K562 (cell line): ENCODE measurements around the gene COX7A2. TPM values are rescaled to one million over a fixed set of nuclear protein-coding genes. Genes with fewer than 3 reads are reported as not detected.

Experiments used
- BRD4 ChIP-seq: fragments of 200-600 bp; sonication (generic); IDR thresholded peaks from 2 replicates; pipeline ENCODE4 v1.6.1; 2017; ENCODE audit warnings: inconsistent platforms
- CREBBP ChIP-seq: IDR thresholded peaks from one replicate; pipeline ENCODE4 v1.6.1; 2012; ENCODE audit warnings: low read depth, mild to moderate bottlenecking, control low read depth, inconsistent platforms, low read length
- FUS ChIP-seq: fragments of 200-400 bp; formaldehyde crosslinking; optimal IDR thresholded peaks from 2 replicates; pipeline ENCODE3; 2017; ENCODE audit warnings: low read depth, low read length
- GTF2F1 ChIP-seq: IDR thresholded peaks from 2 replicates; pipeline ENCODE4 v1.6.1; 2011; ENCODE audit warnings: low read depth, low read length, improper control_type of control experiment
- KDM4B ChIP-seq, 2 experiments: fragments of 450-650 bp in 1 of 2; sonication (generic) in 1 of 2; IDR thresholded peaks; 2 replicates each; pipeline ENCODE4 v1.6.1; 2016 to 2017; ENCODE audit warnings: borderline replicate concordance in 2 of 2, antibody characterized with exemption in 1 of 2, low read depth in 1 of 2, mild to moderate bottlenecking in 1 of 2
- KLF16 ChIP-seq: IDR thresholded peaks from 2 replicates; pipeline ENCODE4 v1.6.1; 2016; ENCODE audit warnings: antibody characterized with exemption
- MAFG ChIP-seq: fragments of 450-650 bp; conservative IDR thresholded peaks from 2 replicates; pipeline ENCODE4 v1.6.1; 2016; ENCODE audit warnings: missing genetic modification characterization, missing compliant biosample characterization
- MEF2A ChIP-seq: IDR thresholded peaks from 2 replicates; pipeline ENCODE4 v1.6.1; 2011; ENCODE audit warnings: low read depth, mild to moderate bottlenecking, low read length, moderate library complexity; ENCODE audit not compliant: control insufficient read depth
- POLR3A ChIP-seq: IDR thresholded peaks from 2 replicates; pipeline ENCODE4 v1.6.1; 2011; ENCODE audit warnings: borderline replicate concordance, mild to moderate bottlenecking, moderate library complexity; ENCODE audit not compliant: insufficient read length, insufficient read depth; ENCODE audit errors: extremely low read depth
- PPARD ChIP-seq: fragments of 250-450 bp; sonication (Bioruptor Pico); IDR thresholded peaks from 2 replicates; pipeline ENCODE4 v1.8.0; 2022; ENCODE audit warnings: inconsistent platforms, mild to moderate bottlenecking, moderate library complexity
- SMARCA4 ChIP-seq: fragments of 450-650 bp; IDR thresholded peaks from 2 replicates; pipeline ENCODE4 v1.6.1; 2016
- SMC3 ChIP-seq: conservative IDR thresholded peaks from 2 replicates; pipeline ENCODE4 v1.6.1; 2011; ENCODE audit warnings: low read depth, low read length, improper control_type of control experiment; ENCODE audit not compliant: insufficient read depth
- SP2 ChIP-seq: IDR thresholded peaks from 2 replicates; pipeline ENCODE4 v1.6.1; 2011; ENCODE audit warnings: mild to moderate bottlenecking, low read depth, low read length, moderate library complexity; ENCODE audit not compliant: poor library complexity, severe bottlenecking; ENCODE audit errors: extremely low read depth
- TRIM24 ChIP-seq, 2 experiments: fragments of 450-650 bp; IDR thresholded peaks; 2 replicates each; pipeline ENCODE4 v1.6.1; 2016
- TSC22D4 ChIP-seq: fragments of 450-650 bp; IDR thresholded peaks from 2 replicates; pipeline ENCODE4 v1.6.1; 2016; ENCODE audit warnings: missing genetic modification characterization, missing biosample characterization, control low read depth
- ZKSCAN3 ChIP-seq: fragments of 250-450 bp; sonication (Bioruptor Pico); IDR thresholded peaks from 2 replicates; pipeline ENCODE4 v1.4.0; 2020
- ZNF174 ChIP-seq: fragments of 250-450 bp; sonication (Bioruptor Pico); IDR thresholded peaks from 2 replicates; pipeline ENCODE4 v1.4.0; 2020; ENCODE audit warnings: mild to moderate bottlenecking
- ZNF707 ChIP-seq: fragments of 250-450 bp; sonication (Bioruptor Pico); conservative IDR thresholded peaks from 2 replicates; pipeline ENCODE4 v1.8.0; 2022; ENCODE audit warnings: inconsistent platforms, mild to moderate bottlenecking, moderate library complexity
- polyA plus RNA-seq, 8 experiments: library from polyadenylated mRNA; depleted of rRNA in 4 of 8; stranded (reverse) in 5 of 8; unstranded in 3 of 8; fragments of >200 nt; fragmentation: Nextera tagmentation in 2 of 8; fragmentation: Illumina TruSeq in 1 of 8; extraction: Ambion mirVana in 2 of 8; extraction: Trizol in 1 of 8; gene quantifications; 2 replicates each; pipeline versions ENCODE4 v1.2.1 to v1.2.3, GENCODE V29; 2011 to 2014; ENCODE audit warnings: inconsistent platforms in 1 of 8, missing spikeins in 1 of 8
- total RNA-seq, 7 experiments: library from RNA; depleted of rRNA in 6 of 7; stranded (reverse); fragments of >200 nt in 6 of 7; fragmentation: Illumina TruSeq in 2 of 7; extraction: Trizol in 2 of 7; gene quantifications; 2 replicates each; pipeline versions ENCODE4 v1.2.1 to v1.2.3, GENCODE V29; 2011 to 2021; ENCODE audit warnings: low replicate concordance in 1 of 7
- TF ChIP-seq, protein P1 (sequence below), 2 experiments: fragments of 450-650 bp; formaldehyde crosslinking in 1 of 2; IDR thresholded peaks; 2 replicates each; pipeline versions ENCODE4 v1.4.0 to v1.6.1; 2014 to 2020; ENCODE audit warnings: mild to moderate bottlenecking in 2 of 2, borderline replicate concordance in 1 of 2, low read depth in 1 of 2
- TF ChIP-seq, protein P2 (sequence below): IDR thresholded peaks from 2 replicates; pipeline ENCODE4 v1.6.1; 2012; ENCODE audit warnings: low read depth, low read length, improper control_type of control experiment, borderline replicate concordance

COX7A2 gene
- total and polyA plus RNA-seq, 9 of the 15 experiments (the other 6 are each of a cell fraction or from before 2014, with no cell fraction given) = 234 to 2,216 (median 585) TPM

DNA sequence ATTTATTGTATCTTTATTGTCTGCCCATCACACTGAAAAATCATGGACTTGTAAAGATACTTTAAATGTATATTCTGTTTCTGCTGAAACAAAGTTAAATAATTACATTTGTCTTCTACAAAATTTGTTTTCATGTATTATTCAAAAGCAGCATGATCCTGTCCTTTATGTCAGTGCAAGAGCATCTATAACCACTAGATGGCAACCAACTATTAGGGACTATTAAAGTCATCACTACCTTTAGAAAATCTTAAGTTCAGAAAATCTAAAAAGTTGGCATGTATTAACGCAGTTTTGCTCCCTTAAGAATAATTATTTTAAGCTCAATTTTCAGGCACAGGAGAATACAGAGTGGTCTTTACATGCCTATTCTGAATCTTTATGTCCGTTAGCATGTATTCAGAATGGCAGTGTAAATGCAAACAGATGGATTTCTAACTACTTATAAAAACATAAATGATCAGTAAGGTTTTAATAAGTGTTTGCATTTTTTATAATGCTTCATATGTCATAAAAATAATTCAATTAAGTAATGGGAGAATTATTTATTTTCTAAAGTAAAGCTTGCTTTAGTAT, 23.2 kb upstream of the COX7A2 start (continued):
- TF ChIP-seq SMC3 (peak; percentile 49; the same call in 1 of the 2 replicates), CREBBP (no peak), BRD4 (no peak), TSC22D4 (no peak), KLF16 (0 out of 2 replicates have a peak, but pooled peaks have one; percentile 23), SP2 (no peak), ZKSCAN3 (CRISPR knock-in tag) (no peak), PPARD (CRISPR knock-in tag) (no peak), GTF2F1 (no peak), MAFG (tag) (no peak), SMARCA4 (no peak), MEF2A (no peak), POLR3A (no peak), KDM4B (IDR thresholded peaks at IDR 0.05; ENCODE audit: borderline replicate concordance in 2 of 2, low read depth in 1 of 2) (no peak), ZNF707 (CRISPR knock-in tag) (no peak), FUS (no peak), TRIM24 (IDR thresholded peaks at IDR 0.05) (no peak), ZNF174 (CRISPR knock-in tag) (no peak)
- TF ChIP-seq, protein P1, sequence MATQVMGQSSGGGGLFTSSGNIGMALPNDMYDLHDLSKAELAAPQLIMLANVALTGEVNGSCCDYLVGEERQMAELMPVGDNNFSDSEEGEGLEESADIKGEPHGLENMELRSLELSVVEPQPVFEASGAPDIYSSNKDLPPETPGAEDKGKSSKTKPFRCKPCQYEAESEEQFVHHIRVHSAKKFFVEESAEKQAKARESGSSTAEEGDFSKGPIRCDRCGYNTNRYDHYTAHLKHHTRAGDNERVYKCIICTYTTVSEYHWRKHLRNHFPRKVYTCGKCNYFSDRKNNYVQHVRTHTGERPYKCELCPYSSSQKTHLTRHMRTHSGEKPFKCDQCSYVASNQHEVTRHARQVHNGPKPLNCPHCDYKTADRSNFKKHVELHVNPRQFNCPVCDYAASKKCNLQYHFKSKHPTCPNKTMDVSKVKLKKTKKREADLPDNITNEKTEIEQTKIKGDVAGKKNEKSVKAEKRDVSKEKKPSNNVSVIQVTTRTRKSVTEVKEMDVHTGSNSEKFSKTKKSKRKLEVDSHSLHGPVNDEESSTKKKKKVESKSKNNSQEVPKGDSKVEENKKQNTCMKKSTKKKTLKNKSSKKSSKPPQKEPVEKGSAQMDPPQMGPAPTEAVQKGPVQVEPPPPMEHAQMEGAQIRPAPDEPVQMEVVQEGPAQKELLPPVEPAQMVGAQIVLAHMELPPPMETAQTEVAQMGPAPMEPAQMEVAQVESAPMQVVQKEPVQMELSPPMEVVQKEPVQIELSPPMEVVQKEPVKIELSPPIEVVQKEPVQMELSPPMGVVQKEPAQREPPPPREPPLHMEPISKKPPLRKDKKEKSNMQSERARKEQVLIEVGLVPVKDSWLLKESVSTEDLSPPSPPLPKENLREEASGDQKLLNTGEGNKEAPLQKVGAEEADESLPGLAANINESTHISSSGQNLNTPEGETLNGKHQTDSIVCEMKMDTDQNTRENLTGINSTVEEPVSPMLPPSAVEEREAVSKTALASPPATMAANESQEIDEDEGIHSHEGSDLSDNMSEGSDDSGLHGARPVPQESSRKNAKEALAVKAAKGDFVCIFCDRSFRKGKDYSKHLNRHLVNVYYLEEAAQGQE (IDR thresholded peaks at IDR 0.05; ENCODE audit: borderline replicate concordance) = peak; percentile 59; the same call in 1 of the 2 replicates
- TF ChIP-seq, protein P1 (CRISPR knock-in tag; IDR thresholded peaks at IDR 0.05; ENCODE audit: low read depth) = no peak
- TF ChIP-seq, protein P2, sequence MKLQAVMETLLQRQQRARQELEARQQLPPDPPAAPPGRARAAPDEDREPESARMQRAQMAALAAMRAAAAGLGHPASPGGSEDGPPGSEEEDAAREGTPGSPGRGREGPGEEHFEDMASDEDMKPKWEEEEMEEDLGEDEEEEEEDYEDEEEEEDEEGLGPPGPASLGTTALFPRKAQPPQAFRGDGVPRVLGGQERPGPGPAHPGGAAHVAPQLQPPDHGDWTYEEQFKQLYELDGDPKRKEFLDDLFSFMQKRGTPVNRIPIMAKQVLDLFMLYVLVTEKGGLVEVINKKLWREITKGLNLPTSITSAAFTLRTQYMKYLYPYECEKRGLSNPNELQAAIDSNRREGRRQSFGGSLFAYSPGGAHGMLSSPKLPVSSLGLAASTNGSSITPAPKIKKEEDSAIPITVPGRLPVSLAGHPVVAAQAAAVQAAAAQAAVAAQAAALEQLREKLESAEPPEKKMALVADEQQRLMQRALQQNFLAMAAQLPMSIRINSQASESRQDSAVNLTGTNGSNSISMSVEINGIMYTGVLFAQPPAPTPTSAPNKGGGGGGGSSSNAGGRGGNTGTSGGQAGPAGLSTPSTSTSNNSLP = 0 out of 2 replicates have a peak, but pooled peaks have one; percentile 27
